HepG2 (cell line): ENCODE results near the gene TAF1C. TPM values are rescaled to one million over a fixed set of nuclear protein-coding genes. Genes with fewer than 3 reads are reported as not detected.
A peak's percentile ranks its signal among the peaks of the same experiment; 100 is the strongest.

Source experiments
- ARHGAP35 ChIP-seq: sonication (generic); formaldehyde crosslinking; IDR thresholded peaks from 2 replicates; pipeline ENCODE4 v1.9.0; 2022; ENCODE audit warnings: mild to moderate bottlenecking, inconsistent platforms, moderate library complexity, missing genetic modification reagents, borderline replicate concordance
- CEBPG ChIP-seq: IDR thresholded peaks from 2 replicates; pipeline ENCODE4 v1.6.1; 2016
- ETV6 ChIP-seq: sonication (generic); formaldehyde crosslinking; conservative IDR thresholded peaks from 2 replicates; pipeline ENCODE4 v1.4.0; 2020; ENCODE audit warnings: missing genetic modification reagents
- EZH2 ChIP-seq: conservative IDR thresholded peaks from 2 replicates; pipeline ENCODE4 v1.6.1; 2012; ENCODE audit warnings: mild to moderate bottlenecking, low read depth, low read length, moderate library complexity
- GLI4 ChIP-seq: sonication (generic); formaldehyde crosslinking; IDR thresholded peaks from 2 replicates; pipeline ENCODE4 v1.5.1; 2020; ENCODE audit warnings: missing genetic modification reagents, mild to moderate bottlenecking, moderate library complexity, borderline replicate concordance
- LCORL ChIP-seq, 2 experiments: fragments of 450-650 bp in 1 of 2; sonication (generic) in 1 of 2; formaldehyde crosslinking in 1 of 2; IDR thresholded peaks; 2 replicates each; pipeline versions ENCODE4 v1.5.0 to v1.6.1; 2017 to 2020; ENCODE audit warnings: antibody characterized with exemption in 1 of 2, missing genetic modification reagents in 1 of 2
- MYNN ChIP-seq: sonication (generic); formaldehyde crosslinking; IDR thresholded peaks from 2 replicates; pipeline ENCODE4 v1.4.0; 2020; ENCODE audit warnings: mild to moderate bottlenecking, low read depth, missing genetic modification reagents
- NR1H2 ChIP-seq: sonication (generic); formaldehyde crosslinking; IDR thresholded peaks from 2 replicates; pipeline ENCODE4 v1.8.1; 2022; ENCODE audit warnings: low read depth, missing genetic modification reagents, borderline replicate concordance
- PHF21A ChIP-seq: sonication (generic); formaldehyde crosslinking; IDR thresholded peaks from 2 replicates; pipeline ENCODE4 v1.5.0; 2020; ENCODE audit warnings: mild to moderate bottlenecking, missing genetic modification reagents
- TBP ChIP-seq: sonication (generic); formaldehyde crosslinking; IDR thresholded peaks from 2 replicates; pipeline ENCODE4 v1.5.0; 2020; ENCODE audit warnings: missing genetic modification reagents
- XBP1 ChIP-seq: sonication (generic); formaldehyde crosslinking; IDR thresholded peaks from 2 replicates; pipeline ENCODE4 v1.5.0; 2020; ENCODE audit warnings: missing genetic modification reagents
- ZFP82 ChIP-seq: sonication (generic); formaldehyde crosslinking; IDR thresholded peaks from 2 replicates; pipeline ENCODE4 v1.5.1; 2020; ENCODE audit warnings: mild to moderate bottlenecking, missing genetic modification reagents, borderline replicate concordance
- ZNF326 ChIP-seq: sonication (generic); formaldehyde crosslinking; IDR thresholded peaks from 2 replicates; pipeline ENCODE4 v1.4.0; 2020; ENCODE audit warnings: missing genetic modification reagents, borderline replicate concordance
- ZNF329 ChIP-seq: sonication (generic); formaldehyde crosslinking; IDR thresholded peaks from 2 replicates; pipeline ENCODE4 v1.9.0; 2021; ENCODE audit warnings: low read depth, mild to moderate bottlenecking, missing genetic modification reagents
- ZNF501 ChIP-seq: sonication (generic); formaldehyde crosslinking; IDR thresholded peaks from 2 replicates; pipeline ENCODE4 v1.5.1; 2020; ENCODE audit warnings: mild to moderate bottlenecking, moderate library complexity, missing genetic modification reagents
- ZNF503 ChIP-seq: sonication (generic); formaldehyde crosslinking; IDR thresholded peaks from 2 replicates; pipeline ENCODE4 v1.4.0; 2020; ENCODE audit warnings: missing genetic modification reagents
- ZNF512B ChIP-seq: sonication (generic); formaldehyde crosslinking; IDR thresholded peaks from 2 replicates; pipeline ENCODE4 v1.5.1; 2020; ENCODE audit warnings: missing genetic modification reagents, mild to moderate bottlenecking, borderline replicate concordance
- polyA plus RNA-seq, 8 experiments: library from polyadenylated mRNA; depleted of rRNA in 3 of 8; stranded (reverse) in 7 of 8; unstranded in 1 of 8; fragments of >200 nt; fragmentation: Illumina TruSeq in 4 of 8; extraction: Trizol in 4 of 8; gene quantifications; 2 replicates each; pipeline versions ENCODE4 v1.2.1 to v1.2.3, GENCODE V29; 2011 to 2016; ENCODE audit warnings: low read depth in 4 of 8, missing spikeins in 1 of 8, mixed read lengths in 1 of 8; ENCODE audit not compliant: insufficient read depth in 1 of 8
- total RNA-seq, 5 experiments: library from RNA; depleted of rRNA; stranded (reverse); fragments of >200 nt; fragmentation: Illumina TruSeq; extraction: Trizol; gene quantifications; 2 replicates each; pipeline ENCODE4 v1.2.3, GENCODE V29; 2016; ENCODE audit warnings: low read depth in 1 of 5
- TF ChIP-seq, protein P1 (sequence below): sonication (generic); formaldehyde crosslinking; IDR thresholded peaks from 2 replicates; pipeline ENCODE4 v1.4.0; 2020; ENCODE audit warnings: mild to moderate bottlenecking, low read depth, missing genetic modification reagents
- TF ChIP-seq, protein P2 (sequence below): sonication (generic); formaldehyde crosslinking; IDR thresholded peaks from 2 replicates; pipeline ENCODE4 v1.5.0; 2020; ENCODE audit warnings: missing genetic modification reagents

TAF1C gene
- total and polyA plus RNA-seq, 2 of the 13 experiments (the other 11 are each of a cell fraction or from before 2014, with no cell fraction given), result 15.6 to 20.8 TPM

DNA sequence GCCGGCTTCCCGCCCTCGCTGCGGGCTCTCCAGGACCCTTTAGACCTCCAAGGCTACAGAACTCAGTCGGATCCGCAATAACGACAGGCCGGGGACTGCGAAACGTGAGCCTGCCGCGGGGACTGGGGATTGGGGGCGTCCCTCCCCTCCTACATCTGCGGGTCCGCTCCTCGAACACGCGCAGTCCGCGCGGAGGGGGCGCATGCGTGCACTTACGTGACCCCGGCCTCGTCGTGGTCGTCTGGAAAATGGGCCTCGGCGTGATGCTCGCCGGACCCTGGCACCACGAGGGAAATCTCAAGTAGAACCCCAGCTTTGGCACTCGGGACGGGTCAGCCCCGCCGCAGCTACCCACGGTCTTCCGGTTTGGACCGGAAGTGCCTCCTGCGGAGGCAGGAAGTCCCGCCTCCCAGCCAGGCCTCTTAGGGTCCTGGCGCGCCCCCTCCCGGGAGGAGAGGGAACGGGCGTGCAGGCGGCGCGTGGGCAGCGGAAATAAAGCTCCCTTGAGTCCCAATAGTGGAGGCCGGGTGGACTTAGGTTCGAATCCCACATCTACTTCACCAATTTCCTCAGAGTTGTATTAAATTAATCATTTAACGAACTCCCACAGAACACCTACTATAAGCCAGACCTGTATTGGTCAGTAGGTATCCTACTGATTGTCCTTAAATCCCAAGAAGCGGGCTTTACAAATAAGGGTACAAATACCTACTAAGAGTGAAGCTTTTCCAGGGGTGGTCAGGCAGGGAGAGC, at the start of gene TAF1C (continued):
- TF ChIP-seq ETV6 (peak; percentile 80), MYNN (no peak), TBP (CRISPR knock-in tag) (peak; percentile 93), ZNF503 (CRISPR knock-in tag) (peak; percentile 91), NR1H2 (CRISPR knock-in tag) (peak; percentile 35; the same call in 1 of the 2 replicates), ZNF326 (CRISPR knock-in tag) (no peak), GLI4 (CRISPR knock-in tag) (no peak), CEBPG (CRISPR knock-in tag) (peak; percentile 27; the same call in 1 of the 2 replicates), EZH2 (no peak), ZNF329 (CRISPR knock-in tag) (0 out of 2 replicates have a peak, but pooled peaks have one; percentile 75), ARHGAP35 (CRISPR knock-in tag) (no peak; the same call in 1 of the 2 replicates), LCORL (IDR thresholded peaks at IDR 0.05) (no peak), LCORL (CRISPR knock-in tag; IDR thresholded peaks at IDR 0.05) (peak; percentile 72), ZFP82 (CRISPR knock-in tag) (no peak), PHF21A (CRISPR knock-in tag) (no peak), ZNF501 (CRISPR knock-in tag) (peak; percentile 96), ZNF512B (CRISPR knock-in tag) (no peak), XBP1 (CRISPR knock-in tag) (no peak)
- TF ChIP-seq, protein P1, sequence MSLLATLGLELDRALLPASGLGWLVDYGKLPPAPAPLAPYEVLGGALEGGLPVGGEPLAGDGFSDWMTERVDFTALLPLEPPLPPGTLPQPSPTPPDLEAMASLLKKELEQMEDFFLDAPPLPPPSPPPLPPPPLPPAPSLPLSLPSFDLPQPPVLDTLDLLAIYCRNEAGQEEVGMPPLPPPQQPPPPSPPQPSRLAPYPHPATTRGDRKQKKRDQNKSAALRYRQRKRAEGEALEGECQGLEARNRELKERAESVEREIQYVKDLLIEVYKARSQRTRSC, result no peak
- TF ChIP-seq, protein P2, sequence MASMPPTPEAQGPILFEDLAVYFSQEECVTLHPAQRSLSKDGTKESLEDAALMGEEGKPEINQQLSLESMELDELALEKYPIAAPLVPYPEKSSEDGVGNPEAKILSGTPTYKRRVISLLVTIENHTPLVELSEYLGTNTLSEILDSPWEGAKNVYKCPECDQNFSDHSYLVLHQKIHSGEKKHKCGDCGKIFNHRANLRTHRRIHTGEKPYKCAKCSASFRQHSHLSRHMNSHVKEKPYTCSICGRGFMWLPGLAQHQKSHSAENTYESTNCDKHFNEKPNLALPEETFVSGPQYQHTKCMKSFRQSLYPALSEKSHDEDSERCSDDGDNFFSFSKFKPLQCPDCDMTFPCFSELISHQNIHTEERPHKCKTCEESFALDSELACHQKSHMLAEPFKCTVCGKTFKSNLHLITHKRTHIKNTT (CRISPR knock-in tag), result 0 out of 2 replicates have a peak, but pooled peaks have one; percentile 77
